WTC11 (cell line): ENCODE data around the gene EFS. TPM values are rescaled to one million over a fixed set of nuclear protein-coding genes. Genes with fewer than 3 reads are reported as not detected.

Experiments used
- ATAC-seq: fragments of 200-7000 bp; cut with Tn5 transposase; 2 replicates; pipeline ENCODE4 v1.10.0; 2021; ENCODE audit warnings: mild to moderate bottlenecking, moderate library complexity
- CTCF ChIA-PET: fragments of 300-600 bp; sonication (Branson Sonifier 250); formaldehyde crosslinking; loops from one replicate; lab custom pipeline; 2021; ENCODE audit warnings: antibody characterized with exemption; lab: Charles Lee
- POLR2A ChIA-PET: fragments of 350-600 bp; sonication (Branson Sonifier 250); formaldehyde crosslinking; loops from one replicate; lab custom pipeline; 2021; ENCODE audit warnings: antibody characterized with exemption; lab: Charles Lee
- DNase-seq: peaks from one replicate; pipeline ENCODE4 v3.0.0; 2021; ENCODE audit warnings: low spot score
- H3K27ac Mint-ChIP-seq: 2 replicates; pipeline ENCODE4 v1.8.0; 2021; ENCODE audit warnings: mixed read lengths
- H3K27me3 Mint-ChIP-seq: 2 replicates; pipeline ENCODE4 v1.8.0; 2021; ENCODE audit warnings: low read depth, mild to moderate bottlenecking, moderate library complexity, mixed read lengths
- H3K36me3 Mint-ChIP-seq: 2 replicates; pipeline ENCODE4 v1.8.0; 2021; ENCODE audit warnings: mixed read lengths
- H3K4me1 Mint-ChIP-seq: 2 replicates; pipeline ENCODE4 v1.8.0; 2022; ENCODE audit warnings: mixed read lengths
- H3K4me3 Mint-ChIP-seq: 2 replicates; pipeline ENCODE4 v1.8.0; 2021; ENCODE audit warnings: mild to moderate bottlenecking, moderate library complexity, mixed read lengths
- H3K9me3 Mint-ChIP-seq: 2 replicates; pipeline ENCODE4 v1.8.0; 2021; ENCODE audit warnings: mixed read lengths
- ATF3 ChIP-seq: sonication (generic); formaldehyde crosslinking; conservative IDR thresholded peaks from 2 replicates; pipeline ENCODE4 v1.8.1; 2022; ENCODE audit warnings: mild to moderate bottlenecking, missing genetic modification reagents
- CBFB ChIP-seq: sonication (generic); formaldehyde crosslinking; IDR thresholded peaks from 2 replicates; pipeline ENCODE4 v1.8.1; 2022; ENCODE audit warnings: mild to moderate bottlenecking, low read depth, missing genetic modification reagents
- E2F4 ChIP-seq: sonication (generic); formaldehyde crosslinking; IDR thresholded peaks from 2 replicates; pipeline ENCODE4 v1.8.1; 2022; ENCODE audit warnings: low read depth, mild to moderate bottlenecking, moderate library complexity, missing genetic modification reagents, borderline replicate concordance
- E2F5 ChIP-seq: sonication (generic); formaldehyde crosslinking; IDR thresholded peaks from 2 replicates; pipeline ENCODE4 v1.8.1; 2022; ENCODE audit warnings: mild to moderate bottlenecking, moderate library complexity, missing genetic modification reagents
- ESRRA ChIP-seq: sonication (generic); formaldehyde crosslinking; IDR thresholded peaks from 2 replicates; pipeline ENCODE4 v1.8.1; 2022; ENCODE audit warnings: mild to moderate bottlenecking, missing genetic modification reagents, borderline replicate concordance
- ETV6 ChIP-seq: sonication (generic); formaldehyde crosslinking; IDR thresholded peaks from 2 replicates; pipeline ENCODE4 v1.8.1; 2022; ENCODE audit warnings: mild to moderate bottlenecking, missing genetic modification reagents
- FOXP4 ChIP-seq: sonication (generic); formaldehyde crosslinking; IDR thresholded peaks from 2 replicates; pipeline ENCODE4 v1.8.0; 2022; ENCODE audit warnings: mild to moderate bottlenecking, missing genetic modification reagents
- JUN ChIP-seq: sonication (generic); formaldehyde crosslinking; IDR thresholded peaks from 2 replicates; pipeline ENCODE4 v1.8.0; 2023; ENCODE audit warnings: mild to moderate bottlenecking, missing genetic modification reagents
- KAT7 ChIP-seq: sonication (generic); formaldehyde crosslinking; IDR thresholded peaks from 2 replicates; pipeline ENCODE4 v1.8.1; 2023; ENCODE audit warnings: missing genetic modification reagents, mild to moderate bottlenecking, borderline replicate concordance
- MAX ChIP-seq: sonication (generic); formaldehyde crosslinking; IDR thresholded peaks from 2 replicates; pipeline ENCODE4 v1.8.0; 2022; ENCODE audit warnings: mild to moderate bottlenecking, missing genetic modification reagents
- MYBL2 ChIP-seq: sonication (generic); formaldehyde crosslinking; IDR thresholded peaks from 2 replicates; pipeline ENCODE4 v1.8.1; 2023; ENCODE audit warnings: mild to moderate bottlenecking, moderate library complexity, missing genetic modification reagents
- RELA ChIP-seq: sonication (generic); formaldehyde crosslinking; IDR thresholded peaks from 2 replicates; pipeline ENCODE4 v1.8.1; 2022; ENCODE audit warnings: missing genetic modification reagents, mild to moderate bottlenecking, borderline replicate concordance
- TEAD4 ChIP-seq: sonication (generic); formaldehyde crosslinking; IDR thresholded peaks from 2 replicates; pipeline ENCODE4 v1.8.0; 2022; ENCODE audit warnings: mild to moderate bottlenecking, missing genetic modification reagents
- ZNF281 ChIP-seq: sonication (generic); formaldehyde crosslinking; IDR thresholded peaks from 2 replicates; pipeline ENCODE4 v1.8.0; 2023; ENCODE audit warnings: mild to moderate bottlenecking, missing genetic modification reagents
- ZNF317 ChIP-seq: sonication (generic); formaldehyde crosslinking; IDR thresholded peaks from 2 replicates; pipeline ENCODE4 v1.8.1; 2023; ENCODE audit warnings: low read depth, mild to moderate bottlenecking, moderate library complexity, missing genetic modification reagents, borderline replicate concordance
- ZNF532 ChIP-seq: fragments of 250-450 bp; sonication (Bioruptor Pico); IDR thresholded peaks from 2 replicates; pipeline ENCODE4 v1.9.0; 2021; ENCODE audit warnings: mild to moderate bottlenecking, borderline replicate concordance
- total RNA-seq: library from RNA; stranded (reverse); gene quantifications from 3 replicates; pipeline ENCODE4 v1.2.3, GENCODE V29; 2021

EFS gene
- total RNA-seq, 1 experiment from 2014 or later, result 35.3 TPM

- Mint-ChIP-seq H3K27ac (no peak overlapping the region), H3K4me1 (peaks cover 30% of the 10 kb centered on the region), H3K27me3 (peaks cover 45% of the 10 kb centered on the region), H3K9me3 (no peaks in the 10 kb centered on the region), H3K36me3 (0 out of 2 replicates have a peak, but pooled peaks cover 2% of the 10 kb centered on the region), H3K4me3 (peak overlapping the region; percentile 71)
- ChIA-PET CTCF (interaction anchor here (0.7 to 9.1 kb wide), 16 partner anchors 11 to 297 kb away, joined by 3 to 82 read pairs (median 6); partner anchors contain the start of genes CMTM5, PABPN1 and SLC22A17), POLR2A (interaction anchor here (1.0 to 2.2 kb wide), 8 partner anchors 9 to 182 kb away, joined by 3 to 12 read pairs (median 6); partner anchors contain the start of genes PABPN1, SLC22A17 and SLC7A8)
- peak; percentile 72 for ATAC-seq
- no peak for DNase-seq
- TF ChIP-seq ATF3 (CRISPR knock-in tag), result 0 out of 2 replicates have a peak, but pooled peaks have one; percentile 37
- peak; percentile 56; the same call in 1 of the 2 replicates for TF ChIP-seq JUN (CRISPR knock-in tag)
- TF ChIP-seq E2F5 (CRISPR knock-in tag), result no peak
- peak; percentile 54; the same call in 1 of the 2 replicates for TF ChIP-seq RELA (CRISPR knock-in tag)
- 0 out of 2 replicates have a peak, but pooled peaks have one; percentile 22 for TF ChIP-seq ETV6 (CRISPR knock-in tag)
- peak; percentile 12; the same call in 1 of the 2 replicates for TF ChIP-seq ZNF281
- peak; percentile 43; the same call in 1 of the 2 replicates for TF ChIP-seq FOXP4
- TF ChIP-seq KAT7, result peak; percentile 92; the same call in 1 of the 2 replicates
- 0 out of 2 replicates have a peak, but pooled peaks have one; percentile 41 for TF ChIP-seq ESRRA
- TF ChIP-seq TEAD4 (CRISPR knock-in tag), result no peak
- TF ChIP-seq MYBL2 (CRISPR knock-in tag), result peak; percentile 57; the same call in 1 of the 2 replicates
- TF ChIP-seq ZNF317 (CRISPR knock-in tag), result no peak
Observed at GRCh38 chr14:23365732-23366425, 907 bp upstream of the EFS start.

- Mint-ChIP-seq H3K9me3 (no peaks in the 10 kb centered on the region), H3K4me1 (peaks cover 30% of the 10 kb centered on the region), H3K36me3 (peaks cover 11% of the 10 kb centered on the region), H3K27me3 (peaks cover 34% of the 10 kb centered on the region), H3K4me3 (peak overlapping the region; percentile 91), H3K27ac (peak overlapping the region; percentile 85)
- CTCF ChIA-PET, result interaction anchor here (0.7 to 9.1 kb wide), 8 partner anchors 12 to 101 kb away, joined by 3 to 95 read pairs (median 7); partner anchors contain the start of genes BCL2L2 and SLC22A17
- POLR2A ChIA-PET, result interaction anchor here (1.6 kb wide), 1 partner anchor 12 kb away, joined by 5 read pairs; the partner anchor contains the start of gene SLC22A17
- peak; percentile 53 for DNase-seq
- peak; percentile 4 for ATAC-seq
- TF ChIP-seq MAX (0 out of 2 replicates have a peak, but pooled peaks have one; percentile 7), E2F4 (CRISPR knock-in tag) (no peak), ZNF532 (CRISPR knock-in tag) (no peak), E2F5 (CRISPR knock-in tag) (peak; percentile 35), CBFB (CRISPR knock-in tag) (no peak)
Observed at GRCh38 chr14:23364164-23365035, 572 bp downstream of the EFS start.
